ENCODE results near the gene CNNM4. TPM values are rescaled to one million over a fixed set of nuclear protein-coding genes. Genes with fewer than 3 reads are reported as not detected.
"Not testable (repeated sequence)": the region's sequence is repeated elsewhere in the genome, so short reads cannot be mapped to it uniquely, and the experiment has no call there.

The CNNM4 gene
- total and polyA plus RNA-seq, 4 donors: 2.3 to 8.1 (median 6.0) TPM

DNA sequence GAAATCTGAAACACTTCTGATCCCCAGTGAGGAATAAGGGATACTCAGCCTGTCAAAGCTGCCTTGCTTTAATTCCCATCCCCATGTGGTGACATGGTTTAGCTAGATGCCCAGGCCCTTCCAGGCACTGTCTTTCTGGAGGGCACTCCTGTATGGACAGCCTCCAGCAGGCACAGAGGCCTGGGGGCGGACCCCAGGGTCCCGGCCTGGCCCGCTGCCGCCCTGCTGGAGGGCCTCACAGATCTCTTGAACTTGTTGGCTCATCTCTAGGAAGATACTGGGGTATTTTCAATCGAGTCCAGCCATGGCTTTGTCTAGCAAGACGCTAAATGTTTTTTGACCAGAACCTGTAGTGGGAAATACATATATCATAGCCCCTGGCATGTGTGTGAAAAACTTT lies 34.4 kb downstream of the CNNM4 start:
- peak in 1 of 2 donors; percentile 55 for DNase-seq
- Histone ChIP-seq H3K4me1 (ENCODE audit: control insufficient read depth in 1 of 2, insufficient read depth in 2 of 2, low read length in 2 of 2) (no peaks in the 10 kb centered on the region), H3K36me3 (ENCODE audit: control insufficient read depth in 1 of 2, insufficient read depth in 2 of 2, low read length in 1 of 2) (peaks cover 0 to 6% of the 10 kb centered on the region in 2 donors), H3K27ac (ENCODE audit: low read depth in 1 of 2, low read length in 2 of 2) (no peak overlapping the region), H3K27me3 (ENCODE audit: control insufficient read depth in 1 of 2, insufficient read depth in 2 of 2, low read length in 1 of 2) (no peaks in the 10 kb centered on the region), H3K9me3 (ENCODE audit: control insufficient read depth, low read length) (no peaks in the 10 kb centered on the region), H3K4me3 (ENCODE audit: low read length in 2 of 2) (no peak overlapping the region)
- ATAC-seq (ENCODE audit: low FRiP score): no peak
- intact Hi-C loops (cut with DNase I): loop anchor here in 1 of 2 donors (10.0 kb wide), 1 partner anchor 50 kb away; the partner anchor contains the start of gene LMAN2L
- 91 to 95% methylated on average over 6 of the region's 6 CpGs for WGBS, 2 donors

DNA sequence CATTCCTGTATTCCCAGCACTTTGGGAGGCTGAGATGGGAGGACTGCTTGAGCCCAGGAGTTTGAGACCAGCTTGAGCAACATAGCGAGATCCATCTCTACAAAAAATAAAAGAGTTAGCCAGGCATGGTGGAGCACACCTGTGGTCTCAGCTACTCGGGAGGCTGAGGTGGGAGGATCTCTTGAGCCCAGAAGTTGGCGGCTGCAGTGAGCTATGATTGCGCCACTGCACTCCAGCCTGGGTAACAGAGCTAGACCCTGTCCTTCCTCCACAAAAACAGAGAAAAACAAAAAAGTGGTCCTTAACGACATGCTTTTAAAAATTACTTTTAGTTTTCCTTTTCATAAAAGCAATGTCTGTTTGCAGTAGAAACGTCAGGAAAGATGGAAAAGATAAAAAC lies 35.8 kb downstream of the CNNM4 start:
- H3K4me1 ChIP-seq (ENCODE audit: control insufficient read depth in 1 of 2, insufficient read depth in 2 of 2, low read length in 2 of 2); H3K27me3 ChIP-seq (ENCODE audit: control insufficient read depth in 1 of 2, insufficient read depth in 2 of 2, low read length in 1 of 2); H3K9me3 ChIP-seq (ENCODE audit: control insufficient read depth, low read length); ATAC-seq (ENCODE audit: low FRiP score); H3K4me3 ChIP-seq (ENCODE audit: low read length in 2 of 2); DNase-seq; H3K36me3 ChIP-seq (ENCODE audit: control insufficient read depth in 1 of 2, insufficient read depth in 2 of 2, low read length in 1 of 2); H3K27ac ChIP-seq (ENCODE audit: low read depth in 1 of 2, low read length in 2 of 2): not testable (repeated sequence)
- WGBS, 2 donors: 92 to 94% methylated on average over 6 of the region's 6 CpGs
- intact Hi-C loops (cut with DNase I): loop anchor here in 1 of 2 donors (10.0 kb wide), 1 partner anchor 52 kb away; the partner anchor contains the start of gene LMAN2L

DNA sequence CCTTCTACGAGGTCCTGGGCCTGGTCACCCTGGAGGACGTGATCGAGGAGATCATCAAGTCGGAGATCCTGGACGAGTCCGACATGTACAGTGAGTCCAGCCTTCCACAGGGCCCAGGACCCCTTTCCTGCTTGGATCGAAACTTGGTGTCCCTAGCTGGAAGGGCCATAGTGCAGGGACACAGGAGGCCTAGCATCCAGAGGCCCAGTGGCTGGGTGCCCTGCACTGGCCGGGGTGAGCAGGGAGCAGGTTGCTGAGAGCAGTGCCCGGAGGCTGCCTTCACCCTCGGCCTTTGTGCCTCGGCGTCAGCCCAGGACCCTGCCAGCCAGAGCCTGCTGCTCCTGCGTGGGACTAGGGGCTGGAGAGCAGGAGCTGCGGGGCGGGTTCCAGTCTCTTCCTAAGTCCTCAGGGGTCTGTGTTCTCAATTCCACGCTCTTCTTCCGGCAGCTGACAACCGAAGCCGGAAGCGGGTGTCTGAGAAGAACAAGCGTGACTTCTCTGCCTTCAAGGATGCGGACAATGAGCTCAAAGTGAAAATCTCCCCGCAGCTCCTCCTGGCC lies 36.4 kb downstream of the CNNM4 start:
- H3K4me3 ChIP-seq (ENCODE audit: low read length in 2 of 2): no peak overlapping the region
- ATAC-seq (ENCODE audit: low FRiP score): no peak
- H3K9me3 ChIP-seq (ENCODE audit: control insufficient read depth, low read length): no peaks in the 10 kb centered on the region
- H3K36me3 ChIP-seq (ENCODE audit: control insufficient read depth in 1 of 2, insufficient read depth in 2 of 2, low read length in 1 of 2): peaks cover 0 to 6% of the 10 kb centered on the region in 2 donors
- intact Hi-C loops (cut with DNase I): loop anchor here in 1 of 2 donors (10.0 kb wide), 1 partner anchor 52 kb away; the partner anchor contains the start of gene LMAN2L
- no peak overlapping the region for H3K27ac ChIP-seq (ENCODE audit: low read depth in 1 of 2, low read length in 2 of 2)
- H3K27me3 ChIP-seq (ENCODE audit: control insufficient read depth in 1 of 2, insufficient read depth in 2 of 2, low read length in 1 of 2): no peaks in the 10 kb centered on the region
- WGBS, 2 donors: 94 to 95% methylated on average over 23 of the region's 23 CpGs
- DNase-seq: peak; percentile 37 to 66
- no peaks in the 10 kb centered on the region for H3K4me1 ChIP-seq (ENCODE audit: control insufficient read depth in 1 of 2, insufficient read depth in 2 of 2, low read length in 2 of 2)

DNA sequence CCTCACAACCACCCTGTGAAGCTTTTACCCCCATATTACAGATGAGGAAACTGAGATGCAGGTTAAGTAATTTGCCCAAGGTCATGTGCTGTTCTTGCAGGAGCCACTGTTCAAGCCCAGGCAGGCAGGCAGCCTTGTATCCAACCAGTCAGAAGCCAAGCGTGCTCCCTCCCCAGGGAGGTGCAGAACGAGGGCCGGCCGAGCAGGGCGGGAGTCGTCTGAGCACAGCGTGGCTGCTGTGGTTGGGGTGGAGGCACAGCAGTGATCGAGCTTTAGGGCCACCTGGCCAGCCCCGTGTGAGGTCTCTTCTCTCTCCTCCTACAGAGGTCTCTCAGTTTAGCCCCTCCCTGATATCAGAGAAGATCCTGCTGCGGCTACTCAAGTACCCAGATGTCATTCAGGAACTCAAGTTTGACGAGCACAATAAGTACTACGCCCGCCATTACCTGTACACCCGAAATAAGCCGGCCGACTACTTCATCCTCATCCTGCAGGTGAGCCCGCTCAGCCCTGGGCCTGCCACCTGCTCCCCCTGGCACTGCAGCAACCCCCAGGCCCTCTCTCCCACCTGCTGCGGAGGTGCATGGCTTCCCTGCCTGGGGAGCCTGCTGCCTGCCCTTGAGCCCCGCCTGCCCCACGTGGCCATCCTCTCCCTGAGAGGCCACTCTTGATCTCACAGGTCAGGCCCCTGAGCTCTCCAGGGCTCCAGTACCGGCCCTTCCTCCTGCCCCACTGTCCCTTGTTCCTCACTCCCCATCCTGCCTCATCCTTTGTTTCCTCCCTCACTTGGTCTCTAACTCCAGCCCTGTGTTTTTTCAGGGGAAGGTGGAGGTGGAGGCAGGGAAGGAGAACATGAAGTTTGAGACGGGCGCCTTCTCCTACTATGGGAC lies 38.3 kb downstream of the CNNM4 start:
- H3K27me3 ChIP-seq (ENCODE audit: control insufficient read depth in 1 of 2, insufficient read depth in 2 of 2, low read length in 1 of 2): no peaks in the 10 kb centered on the region
- DNase-seq (peak; percentile 33 to 62), ATAC-seq (ENCODE audit: low FRiP score) (no peak)
- no peak overlapping the region for H3K27ac ChIP-seq (ENCODE audit: low read depth in 1 of 2, low read length in 2 of 2)
- H3K36me3 ChIP-seq (ENCODE audit: control insufficient read depth in 1 of 2, insufficient read depth in 2 of 2, low read length in 1 of 2): peaks cover 0 to 6% of the 10 kb centered on the region in 2 donors
- intact Hi-C loops (cut with DNase I): loop anchor here (1.0 to 10.0 kb wide), 2 partner anchors 12 to 54 kb away; partner anchors contain the start of gene LMAN2L (in 1 of the 2)
- no peak overlapping the region for H3K4me3 ChIP-seq (ENCODE audit: low read length in 2 of 2)
- H3K4me1 ChIP-seq (ENCODE audit: control insufficient read depth in 1 of 2, insufficient read depth in 2 of 2, low read length in 2 of 2): no peaks in the 10 kb centered on the region
- 86 to 89% methylated on average over 23 of the region's 23 CpGs for WGBS, 2 donors
- H3K9me3 ChIP-seq (ENCODE audit: control insufficient read depth, low read length): no peaks in the 10 kb centered on the region

DNA sequence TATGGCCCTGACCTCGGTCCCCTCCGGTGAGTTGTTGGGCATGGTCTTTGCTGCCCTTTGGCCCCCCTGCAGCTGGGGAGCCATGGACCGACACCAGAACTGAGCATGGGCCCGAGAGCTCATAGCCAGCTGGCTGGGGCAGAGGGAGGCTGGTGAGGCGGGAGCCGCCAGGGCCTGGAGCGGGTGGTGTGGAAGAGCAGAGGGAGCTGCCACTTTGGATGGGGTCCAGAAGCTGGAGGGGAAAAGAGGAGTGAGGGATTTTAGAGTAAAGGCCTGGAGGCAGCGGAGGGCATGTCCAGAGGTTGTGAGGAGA lies 38.9 kb downstream of the CNNM4 start:
- intact Hi-C loops (cut with DNase I): loop anchor here (1.0 to 10.0 kb wide), 2 partner anchors 12 to 55 kb away; partner anchors contain the start of gene LMAN2L (in 1 of the 2)
- Histone ChIP-seq H3K4me3 (ENCODE audit: low read length in 2 of 2) (no peak overlapping the region), H3K27me3 (ENCODE audit: control insufficient read depth in 1 of 2, insufficient read depth in 2 of 2, low read length in 1 of 2) (no peaks in the 10 kb centered on the region), H3K9me3 (ENCODE audit: control insufficient read depth, low read length) (no peaks in the 10 kb centered on the region), H3K4me1 (ENCODE audit: control insufficient read depth in 1 of 2, insufficient read depth in 2 of 2, low read length in 2 of 2) (no peaks in the 10 kb centered on the region), H3K27ac (ENCODE audit: low read depth in 1 of 2, low read length in 2 of 2) (no peak overlapping the region), H3K36me3 (ENCODE audit: control insufficient read depth in 1 of 2, insufficient read depth in 2 of 2, low read length in 1 of 2) (peaks cover 0 to 6% of the 10 kb centered on the region in 2 donors)
- ATAC-seq (ENCODE audit: low FRiP score): no peak
- 83% methylated on average over 8 of the region's 8 CpGs for WGBS, 2 donors
- DNase-seq: peak in 1 of 2 donors; percentile 53

DNA sequence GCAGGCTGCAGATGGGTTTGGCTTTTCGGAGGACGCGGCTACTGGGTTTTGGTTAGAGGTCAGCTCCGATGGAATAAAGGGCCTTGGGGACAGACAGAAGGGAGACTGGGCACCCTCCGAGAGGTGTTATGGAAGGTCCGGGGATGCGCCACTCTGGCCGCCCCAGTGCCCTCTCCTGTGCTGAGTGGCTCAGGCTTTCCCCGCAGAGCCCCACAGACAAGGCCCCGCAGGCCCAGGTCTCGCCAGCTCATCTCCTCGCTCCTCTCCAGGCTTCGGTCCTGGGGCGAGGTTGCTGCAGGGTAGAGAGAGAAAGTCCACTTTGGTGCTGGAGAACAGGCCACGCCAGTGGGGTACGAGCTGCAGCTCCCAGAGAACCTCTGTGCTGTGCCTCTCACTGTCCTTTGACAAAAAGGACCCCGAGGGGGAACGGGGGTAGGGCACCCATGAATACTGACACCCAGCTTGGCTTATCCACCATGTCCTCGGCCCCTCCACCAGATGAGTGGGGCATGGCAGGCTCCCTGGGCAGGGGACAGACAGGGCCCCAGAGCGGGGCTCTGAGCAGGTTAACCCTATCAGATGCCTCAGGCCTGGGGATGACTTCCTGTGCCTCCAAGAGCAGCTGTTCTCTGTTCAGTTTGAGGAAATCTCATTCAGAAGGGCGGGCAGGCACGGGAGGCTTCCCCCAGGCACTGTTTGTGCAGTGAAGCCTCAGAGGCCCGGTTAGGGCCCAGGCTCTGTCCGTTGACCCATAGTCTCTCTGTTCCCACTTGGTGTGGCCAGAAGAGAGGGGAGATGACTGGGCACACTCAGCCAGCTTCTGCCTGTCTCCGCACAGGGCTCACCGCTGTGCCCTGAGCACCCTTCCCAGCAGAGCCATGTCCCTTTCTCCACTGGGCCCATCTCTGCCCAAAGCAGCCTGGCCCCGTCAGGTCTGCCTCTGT lies 39.6 kb downstream of the CNNM4 start:
- WGBS, 2 donors: 89% methylated on average over 27 of the region's 27 CpGs
- Histone ChIP-seq H3K36me3 (ENCODE audit: control insufficient read depth in 1 of 2, insufficient read depth in 2 of 2, low read length in 1 of 2) (peaks cover 0 to 6% of the 10 kb centered on the region in 2 donors), H3K4me1 (ENCODE audit: control insufficient read depth in 1 of 2, insufficient read depth in 2 of 2, low read length in 2 of 2) (no peaks in the 10 kb centered on the region), H3K27ac (ENCODE audit: low read depth in 1 of 2, low read length in 2 of 2) (no peak overlapping the region), H3K4me3 (ENCODE audit: low read length in 2 of 2) (no peak overlapping the region), H3K9me3 (ENCODE audit: control insufficient read depth, low read length) (no peaks in the 10 kb centered on the region), H3K27me3 (ENCODE audit: control insufficient read depth in 1 of 2, insufficient read depth in 2 of 2, low read length in 1 of 2) (no peaks in the 10 kb centered on the region)
- DNase-seq (peak; percentile 13 to 74), ATAC-seq (ENCODE audit: low FRiP score) (peak; percentile 34)
- intact Hi-C loops (cut with DNase I): loop anchor here in 1 of 2 donors (5.0 kb wide), 1 partner anchor 38 kb away; the partner anchor contains the start of gene CNNM4

DNA sequence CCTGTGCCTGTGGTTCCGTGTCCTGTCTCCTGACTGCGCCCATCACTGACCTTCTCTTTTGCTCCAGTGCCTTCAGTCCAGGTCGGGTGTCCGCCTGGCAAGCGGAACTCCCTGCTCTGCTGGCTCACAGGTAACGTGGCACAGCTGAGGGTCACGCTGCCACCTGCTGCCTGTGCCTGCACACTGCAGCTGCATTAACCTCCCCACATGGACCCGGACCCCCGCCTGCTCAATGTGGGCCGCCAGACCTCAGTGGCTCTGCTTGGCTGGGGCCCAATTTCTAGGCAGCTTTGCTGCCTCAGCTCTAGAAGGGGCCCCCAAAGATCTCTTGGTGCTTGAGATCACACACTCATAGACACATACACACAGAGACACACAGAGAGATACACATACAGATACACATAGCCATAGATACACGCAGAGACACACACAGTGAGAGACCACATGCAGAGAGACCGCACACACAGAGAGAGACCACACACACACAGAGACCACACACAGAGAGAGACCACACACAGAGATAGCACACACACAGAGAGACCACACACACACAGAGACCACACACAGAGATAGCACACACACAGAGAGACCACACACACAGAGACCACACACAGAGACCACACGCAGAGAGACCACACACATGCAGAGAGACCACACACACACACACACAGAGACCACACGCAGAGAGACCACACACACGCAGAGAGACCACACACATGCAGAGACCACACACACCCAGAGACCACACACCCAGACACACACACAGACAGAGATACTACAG lies 40.5 kb downstream of the CNNM4 start:
- ATAC-seq (ENCODE audit: low FRiP score) (peak; percentile 86), DNase-seq (peak; percentile 80 to 90)
- H3K36me3 ChIP-seq (ENCODE audit: control insufficient read depth in 1 of 2, insufficient read depth in 2 of 2, low read length in 1 of 2): peaks cover 0 to 6% of the 10 kb centered on the region in 2 donors
- WGBS, 2 donors: 33 to 34% methylated on average over 15 of the region's 15 CpGs
- no peak overlapping the region for H3K27ac ChIP-seq (ENCODE audit: low read depth in 1 of 2, low read length in 2 of 2)
- H3K4me1 ChIP-seq (ENCODE audit: control insufficient read depth in 1 of 2, insufficient read depth in 2 of 2, low read length in 2 of 2): no peaks in the 10 kb centered on the region
- no peaks in the 10 kb centered on the region for H3K27me3 ChIP-seq (ENCODE audit: control insufficient read depth in 1 of 2, insufficient read depth in 2 of 2, low read length in 1 of 2)
- no peak overlapping the region for H3K4me3 ChIP-seq (ENCODE audit: low read length in 2 of 2)
- no peaks in the 10 kb centered on the region for H3K9me3 ChIP-seq (ENCODE audit: control insufficient read depth, low read length)
- intact Hi-C loops (cut with DNase I): loop anchor here in 1 of 2 donors (5.0 kb wide), 1 partner anchor 39 kb away; the partner anchor contains the start of gene CNNM4
